Astrocyte (in vitro differentiated cells and primary cell): ENCODE results near the gene HOXD12. TPM values are rescaled to one million over a fixed set of nuclear protein-coding genes. Genes with fewer than 3 reads are reported as not detected.

ENCODE experiments used
- DNase-seq: peaks from one replicate; pipeline ENCODE4 v3.0.0-alpha.2; 2010; ENCODE audit warnings: low read depth
- FAIRE-seq: peaks from 2 replicates; lab custom pipeline; 2011; peaks lifted over from hg19 to GRCh38; lab: Jason Lieb, UNC
- H2AFZ ChIP-seq: 2 replicates; pipeline ENCODE4 v1.6.0; 2012; ENCODE audit warnings: low read depth, low read length, inconsistent platforms
- H3K27ac ChIP-seq: 2 replicates; pipeline ENCODE4 v1.5.1; 2011; ENCODE audit warnings: low read depth, low read length, inconsistent platforms
- H3K27me3 ChIP-seq: 2 replicates; pipeline ENCODE4 v1.6.0; 2011; ENCODE audit warnings: low read length, inconsistent platforms; ENCODE audit not compliant: insufficient read depth
- H3K36me3 ChIP-seq: 2 replicates; pipeline ENCODE4 v1.5.1; 2011; ENCODE audit warnings: low read length, inconsistent platforms; ENCODE audit not compliant: insufficient read depth
- H3K4me1 ChIP-seq: 2 replicates; pipeline ENCODE4 v1.5.1; 2011; ENCODE audit warnings: low read length, inconsistent platforms; ENCODE audit not compliant: insufficient read depth
- H3K4me2 ChIP-seq: 2 replicates; pipeline ENCODE4 v1.6.0; 2012; ENCODE audit warnings: low read length, inconsistent platforms
- H3K4me3 ChIP-seq: 2 replicates; pipeline ENCODE4 v1.5.1; 2011; ENCODE audit warnings: low read depth, mild to moderate bottlenecking, low read length, inconsistent platforms; ENCODE audit not compliant: insufficient read depth
- H3K79me2 ChIP-seq: 2 replicates; pipeline ENCODE4 v1.6.0; 2012; ENCODE audit warnings: mild to moderate bottlenecking, low read length, inconsistent platforms; ENCODE audit not compliant: insufficient read depth
- H3K9ac ChIP-seq: 2 replicates; pipeline ENCODE4 v1.6.0; 2012; ENCODE audit warnings: mild to moderate bottlenecking, low read length, inconsistent platforms
- H3K9me3 ChIP-seq: 2 replicates; pipeline ENCODE4 v1.5.1; 2012; ENCODE audit warnings: low read depth, mild to moderate bottlenecking, low read length, inconsistent platforms; ENCODE audit not compliant: insufficient read depth
- H4K20me1 ChIP-seq: 2 replicates; pipeline ENCODE4 v1.6.0; 2012; ENCODE audit warnings: low read length, inconsistent platforms; ENCODE audit not compliant: insufficient read depth
- H3K27ac Mint-ChIP-seq: one replicate; pipeline ENCODE4 v1.8.0; 2021; ENCODE audit warnings: mild to moderate bottlenecking, mixed read lengths; ENCODE audit not compliant: unreplicated experiment
- H3K27me3 Mint-ChIP-seq: one replicate; pipeline ENCODE4 v1.8.0; 2021; ENCODE audit warnings: low read depth, mixed read lengths; ENCODE audit not compliant: unreplicated experiment
- H3K36me3 Mint-ChIP-seq: one replicate; pipeline ENCODE4 v1.8.0; 2021; ENCODE audit warnings: low read depth, mixed read lengths; ENCODE audit not compliant: unreplicated experiment
- H3K4me1 Mint-ChIP-seq: one replicate; pipeline ENCODE4 v1.8.0; 2021; ENCODE audit warnings: low read depth, mixed read lengths; ENCODE audit not compliant: unreplicated experiment
- H3K4me3 Mint-ChIP-seq: one replicate; pipeline ENCODE4 v1.8.0; 2021; ENCODE audit warnings: mild to moderate bottlenecking, moderate library complexity, mixed read lengths; ENCODE audit not compliant: unreplicated experiment
- H3K9me3 Mint-ChIP-seq: one replicate; pipeline ENCODE4 v1.8.0; 2021; ENCODE audit warnings: mild to moderate bottlenecking, mixed read lengths; ENCODE audit not compliant: unreplicated experiment
- EZH2 ChIP-seq: IDR thresholded peaks from 2 replicates; pipeline ENCODE4 v1.6.1; 2012; ENCODE audit warnings: mild to moderate bottlenecking, low read length, inconsistent platforms; ENCODE audit not compliant: insufficient read depth
- total RNA-seq: library from RNA; stranded (reverse); gene quantifications from 2 replicates; pipeline ENCODE4 v1.2.1, GENCODE V29; 2021
- TF ChIP-seq, protein P1 (sequence below): IDR thresholded peaks from 2 replicates; pipeline ENCODE4 v1.5.1; 2011; ENCODE audit warnings: low read depth, mild to moderate bottlenecking, inconsistent platforms, low read length, moderate library complexity; ENCODE audit not compliant: insufficient read depth

HOXD12 gene
- total RNA-seq, 1 donor from 2014 or later: not detected

DNA sequence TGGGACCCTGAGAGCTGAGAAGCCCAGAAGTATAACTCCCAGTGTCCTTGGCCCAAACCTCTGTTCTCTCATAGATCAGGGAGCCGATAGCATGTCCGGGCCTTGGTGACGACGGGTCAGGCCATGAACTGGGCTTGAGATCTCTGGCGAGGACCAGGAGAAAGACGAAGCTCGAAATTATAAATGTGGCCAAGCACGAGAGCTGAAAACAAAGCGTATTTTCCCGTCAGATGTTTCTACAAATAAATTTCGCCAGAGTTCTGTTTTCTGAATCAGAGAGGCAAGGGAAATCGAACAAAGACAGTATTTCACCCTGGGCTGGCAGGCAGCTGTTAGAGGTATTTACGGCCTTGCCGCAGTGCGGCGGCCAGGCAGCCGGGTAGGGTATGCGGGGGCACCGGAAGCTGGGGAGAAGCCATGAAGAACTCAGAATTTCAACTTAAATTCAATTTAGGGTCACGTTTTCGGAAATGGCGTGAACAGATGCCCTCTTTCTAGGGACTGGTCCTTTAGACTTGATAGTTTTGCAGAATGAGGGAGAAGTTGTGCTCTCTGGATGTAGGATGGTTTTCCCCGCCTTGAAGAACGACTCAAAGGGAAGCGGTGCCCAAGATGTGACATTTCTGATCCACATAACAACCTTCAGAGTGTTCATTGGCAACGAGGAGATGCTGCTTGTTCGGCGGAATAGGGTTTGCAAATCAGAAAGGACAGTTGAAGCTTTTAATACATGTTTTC is 39.5 kb downstream of the HOXD12 start:
- H3K9me3 ChIP-seq: peaks cover 6% of the 10 kb centered on the region
- FAIRE-seq: no peak
- H3K27me3 Mint-ChIP-seq: peaks cover 92% of the 10 kb centered on the region
- H4K20me1 ChIP-seq: no peaks in the 10 kb centered on the region
- H3K79me2 ChIP-seq: no peaks in the 10 kb centered on the region
- TF ChIP-seq, protein P1, sequence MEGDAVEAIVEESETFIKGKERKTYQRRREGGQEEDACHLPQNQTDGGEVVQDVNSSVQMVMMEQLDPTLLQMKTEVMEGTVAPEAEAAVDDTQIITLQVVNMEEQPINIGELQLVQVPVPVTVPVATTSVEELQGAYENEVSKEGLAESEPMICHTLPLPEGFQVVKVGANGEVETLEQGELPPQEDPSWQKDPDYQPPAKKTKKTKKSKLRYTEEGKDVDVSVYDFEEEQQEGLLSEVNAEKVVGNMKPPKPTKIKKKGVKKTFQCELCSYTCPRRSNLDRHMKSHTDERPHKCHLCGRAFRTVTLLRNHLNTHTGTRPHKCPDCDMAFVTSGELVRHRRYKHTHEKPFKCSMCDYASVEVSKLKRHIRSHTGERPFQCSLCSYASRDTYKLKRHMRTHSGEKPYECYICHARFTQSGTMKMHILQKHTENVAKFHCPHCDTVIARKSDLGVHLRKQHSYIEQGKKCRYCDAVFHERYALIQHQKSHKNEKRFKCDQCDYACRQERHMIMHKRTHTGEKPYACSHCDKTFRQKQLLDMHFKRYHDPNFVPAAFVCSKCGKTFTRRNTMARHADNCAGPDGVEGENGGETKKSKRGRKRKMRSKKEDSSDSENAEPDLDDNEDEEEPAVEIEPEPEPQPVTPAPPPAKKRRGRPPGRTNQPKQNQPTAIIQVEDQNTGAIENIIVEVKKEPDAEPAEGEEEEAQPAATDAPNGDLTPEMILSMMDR: no peak
- peak; percentile 45 for TF ChIP-seq EZH2
- no peak overlapping the region for H3K27ac Mint-ChIP-seq
- H3K27ac ChIP-seq: no peak overlapping the region
- H3K4me3 Mint-ChIP-seq: no peak overlapping the region
- H2AFZ ChIP-seq: no peak overlapping the region
- H3K4me1 ChIP-seq: peaks cover 8% of the 10 kb centered on the region
- peak overlapping the region; percentile 19 for H3K4me2 ChIP-seq
- H3K36me3 ChIP-seq: no peaks in the 10 kb centered on the region
- H3K9ac ChIP-seq: no peak overlapping the region
- no peaks in the 10 kb centered on the region for H3K4me1 Mint-ChIP-seq
- no peak overlapping the region for H3K4me3 ChIP-seq
- H3K27me3 ChIP-seq: peaks cover 85% of the 10 kb centered on the region
- H3K9me3 Mint-ChIP-seq: peaks cover 42% of the 10 kb centered on the region
- peaks cover 2% of the 10 kb centered on the region for H3K36me3 Mint-ChIP-seq
- DNase-seq: no peak

- Histone ChIP-seq H3K4me3 (peak overlapping the region; percentile 45), H3K9ac (peak overlapping the region; percentile 26), H3K4me2 (peak overlapping the region; percentile 78), H3K9me3 (peaks cover 6% of the 10 kb centered on the region), H4K20me1 (no peaks in the 10 kb centered on the region), H3K27me3 (peaks cover 81% of the 10 kb centered on the region), H3K27ac (no peak overlapping the region), H3K36me3 (no peaks in the 10 kb centered on the region), H3K4me1 (peaks cover 8% of the 10 kb centered on the region), H3K79me2 (no peaks in the 10 kb centered on the region), H2AFZ (peak overlapping the region; percentile 66)
- Mint-ChIP-seq H3K9me3 (peaks cover 43% of the 10 kb centered on the region), H3K36me3 (peaks cover 2% of the 10 kb centered on the region), H3K27ac (no peak overlapping the region), H3K27me3 (peaks cover 91% of the 10 kb centered on the region), H3K4me1 (no peaks in the 10 kb centered on the region), H3K4me3 (peak overlapping the region; percentile 75)
- FAIRE-seq (no peak), DNase-seq (no peak)
- no peak for TF ChIP-seq EZH2
- TF ChIP-seq, protein P1: no peak
Observed at GRCh38 chr2:176139661-176140512, 40.3 kb downstream of the HOXD12 start.
